Thyroid gland (tissue), 4 donors: Measurements from ENCODE around the gene CELA1. TPM values are rescaled to one million over a fixed set of nuclear protein-coding genes. Genes with fewer than 3 reads are reported as not detected.
A peak's percentile ranks its signal among the peaks of the same experiment; 100 is the strongest.

ENCODE experiments used
- DNase-seq, 2 donors: peaks; one replicate each; pipeline ENCODE4 v3.0.0-alpha.2; 2019
- H3K27ac ChIP-seq, 3 donors: fragments of 200-600 bp; sonication (generic); 1 replicate in 2 of 3; 2 replicates in 1 of 3; pipeline ENCODE4 v1.5.1; 2016 to 2019; ENCODE audit warnings: mild to moderate bottlenecking in 1 of 3, moderate library complexity in 1 of 3
- H3K27me3 ChIP-seq: fragments of 200-600 bp; sonication (generic); one replicate; pipeline ENCODE4 v1.5.1; 2019
- H3K36me3 ChIP-seq, 2 donors: fragments of 200-600 bp; sonication (generic); one replicate each; pipeline ENCODE4 v1.5.1; 2016 to 2019
- H3K4me1 ChIP-seq, 2 donors: fragments of 200-600 bp; sonication (generic); one replicate each; pipeline ENCODE4 v1.5.1; 2017 to 2019
- H3K4me3 ChIP-seq, 3 donors: fragments of 200-600 bp; sonication (generic); replicated peaks in 1 of 3; 1 replicate in 2 of 3; 2 replicates in 1 of 3; pipeline ENCODE4 v1.5.1; 2016; ENCODE audit warnings: mild to moderate bottlenecking in 1 of 3
- H3K9me3 ChIP-seq: fragments of 200-600 bp; sonication (generic); one replicate; pipeline ENCODE4 v1.5.1; 2017
- POLR2A ChIP-seq, 2 donors: fragments of 450-650 bp; IDR thresholded peaks; one replicate each; pipeline ENCODE4 v1.6.1; 2017; ENCODE audit warnings: antibody characterized with exemption in 2 of 2, mild to moderate bottlenecking in 2 of 2, moderate library complexity in 1 of 2
- WGBS, 2 donors: methylation state at CpG; one replicate each; pipeline ENCODE4 v1.1.5; 2017; 5-methylcytosine and 5-hydroxymethylcytosine counted together
- intact Hi-C: fragments of 100-400 bp; cut with DNase I; formaldehyde crosslinking; loops from one replicate; pipeline ENCODE4 v1.15.1; 2023
- total RNA-seq, 4 donors: library from RNA; depleted of rRNA; stranded (reverse); fragments of >200 nt; gene quantifications; one replicate each; pipeline ENCODE4 v1.2.3, GENCODE V29; 2016
- TF ChIP-seq, protein P1 (sequence below), 6 experiments: fragments of 200-600 bp in 3 of 6; fragments of 450-650 bp in 3 of 6; sonication (generic) in 3 of 6; IDR thresholded peaks; one replicate each; pipeline ENCODE4 v1.5.1; 2016 to 2019; ENCODE audit warnings: antibody characterized with exemption in 6 of 6, mild to moderate bottlenecking in 2 of 6, inconsistent platforms in 1 of 6, moderate library complexity in 1 of 6

The CELA1 gene
- total RNA-seq, 4 donors from 2014 or later = not detected

- WGBS, 2 donors = 0 to 1% methylated on average over 12 to 31 of the region's 73 CpGs
- Histone ChIP-seq H3K4me3 (peak within 1 kb of the TSS; percentile 5 to 60 (median 20)), H3K4me1 (peaks cover 0 to 11% of the 10 kb centered on the region in 2 donors), H3K27ac (peak within 1 kb of the TSS in 2 of 3 donors; percentile 14 to 17), H3K36me3 (no peaks in the 10 kb centered on the region), H3K27me3 (no peaks in the 10 kb centered on the region), H3K9me3 (no peaks in the 10 kb centered on the region)
- peak in 1 of 2 donors; percentile 19 for TF ChIP-seq POLR2A (IDR thresholded peaks at IDR 0.05)
- TF ChIP-seq, protein P1, sequence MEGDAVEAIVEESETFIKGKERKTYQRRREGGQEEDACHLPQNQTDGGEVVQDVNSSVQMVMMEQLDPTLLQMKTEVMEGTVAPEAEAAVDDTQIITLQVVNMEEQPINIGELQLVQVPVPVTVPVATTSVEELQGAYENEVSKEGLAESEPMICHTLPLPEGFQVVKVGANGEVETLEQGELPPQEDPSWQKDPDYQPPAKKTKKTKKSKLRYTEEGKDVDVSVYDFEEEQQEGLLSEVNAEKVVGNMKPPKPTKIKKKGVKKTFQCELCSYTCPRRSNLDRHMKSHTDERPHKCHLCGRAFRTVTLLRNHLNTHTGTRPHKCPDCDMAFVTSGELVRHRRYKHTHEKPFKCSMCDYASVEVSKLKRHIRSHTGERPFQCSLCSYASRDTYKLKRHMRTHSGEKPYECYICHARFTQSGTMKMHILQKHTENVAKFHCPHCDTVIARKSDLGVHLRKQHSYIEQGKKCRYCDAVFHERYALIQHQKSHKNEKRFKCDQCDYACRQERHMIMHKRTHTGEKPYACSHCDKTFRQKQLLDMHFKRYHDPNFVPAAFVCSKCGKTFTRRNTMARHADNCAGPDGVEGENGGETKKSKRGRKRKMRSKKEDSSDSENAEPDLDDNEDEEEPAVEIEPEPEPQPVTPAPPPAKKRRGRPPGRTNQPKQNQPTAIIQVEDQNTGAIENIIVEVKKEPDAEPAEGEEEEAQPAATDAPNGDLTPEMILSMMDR (IDR thresholded peaks at IDR 0.05) = no peak
- intact Hi-C loops = no loop called here
- peak; percentile 63 to 69 for DNase-seq
Observed at GRCh38 chr12:51391283-51392123, 45.0 kb upstream of the CELA1 start, which contains the start of gene GALNT6. GALNT6 (minus strand) TSS chr12:51391406; CDS start chr12:51379781, 11,625 bp downstream.

DNA sequence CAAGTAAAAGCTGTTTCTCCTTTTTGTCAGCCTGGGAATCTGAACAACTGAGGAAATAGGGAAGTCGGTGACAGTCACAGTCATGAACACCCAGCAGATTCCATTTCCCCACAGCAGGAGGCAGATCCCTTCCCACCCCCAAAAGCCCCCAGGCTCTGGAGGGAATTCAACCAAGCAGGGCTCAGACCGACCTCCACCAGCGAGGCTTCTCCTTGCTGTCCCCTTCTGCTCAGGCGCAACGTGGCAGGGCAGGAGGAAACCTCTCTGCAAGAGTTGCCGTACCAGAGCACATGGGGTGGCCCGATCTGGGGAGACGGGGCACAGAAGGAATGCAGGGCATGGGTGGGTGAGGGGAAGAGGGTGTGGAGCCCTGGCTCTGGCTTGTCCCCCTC is 44.4 kb upstream of the CELA1 start:
- Histone ChIP-seq H3K27me3 (no peaks in the 10 kb centered on the region), H3K27ac (peak overlapping the region in 2 of 3 donors; percentile 14 to 17), H3K36me3 (no peaks in the 10 kb centered on the region), H3K9me3 (no peaks in the 10 kb centered on the region), H3K4me1 (peaks cover 0 to 11% of the 10 kb centered on the region in 2 donors), H3K4me3 (peak overlapping the region in 2 of 3 donors; percentile 20 to 60)
- TF ChIP-seq POLR2A (IDR thresholded peaks at IDR 0.05) = no peak
- TF ChIP-seq, protein P1 (IDR thresholded peaks at IDR 0.05) = no peak
- 18 to 35% methylated on average over 8 of the region's 8 CpGs for WGBS, 2 donors
- DNase-seq = no peak
- intact Hi-C loops = no loop called here

DNA sequence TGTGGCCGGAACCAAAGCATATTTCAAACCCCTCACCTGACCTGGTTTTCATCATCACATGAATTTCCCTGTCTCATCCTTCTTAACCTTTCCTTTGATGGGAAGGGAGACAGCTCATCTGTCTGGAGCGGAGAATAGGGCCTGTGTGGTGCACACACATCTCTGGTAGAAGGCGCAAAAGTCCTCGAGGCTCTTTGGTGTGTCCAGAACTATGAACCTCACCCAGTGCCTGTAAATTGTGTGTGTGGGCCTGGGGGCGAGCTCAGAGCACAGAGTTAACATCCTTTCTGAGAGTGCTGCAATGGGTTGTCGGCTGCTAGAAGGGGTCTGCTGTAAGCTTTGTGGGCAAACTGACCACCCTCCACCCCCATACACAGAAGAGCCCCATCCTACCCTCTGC is 44.0 kb upstream of the CELA1 start:
- 89 to 93% methylated on average over 6 of the region's 6 CpGs for WGBS, 2 donors

GRCh38 chr12:51389302-51389999 is 43.0 kb upstream of the CELA1 start:
- TF ChIP-seq, protein P1 (IDR thresholded peaks at IDR 0.05) = no peak
- TF ChIP-seq POLR2A (IDR thresholded peaks at IDR 0.05) = no peak
- no peak for DNase-seq
- intact Hi-C loops = no loop called here
- no peak overlapping the region for H3K4me3 ChIP-seq
- no peaks in the 10 kb centered on the region for H3K27me3 ChIP-seq
- no peaks in the 10 kb centered on the region for H3K9me3 ChIP-seq
- H3K4me1 ChIP-seq = peaks cover 0 to 11% of the 10 kb centered on the region in 2 donors
- 77 to 94% methylated on average over 2 of the region's 2 CpGs for WGBS, 2 donors
- no peaks in the 10 kb centered on the region for H3K36me3 ChIP-seq
- no peak overlapping the region for H3K27ac ChIP-seq

More for the DNA sequence above, 44.0 kb upstream of the CELA1 start:
- H3K27me3 ChIP-seq = no peaks in the 10 kb centered on the region
- H3K4me3 ChIP-seq = no peak overlapping the region
- H3K27ac ChIP-seq = no peak overlapping the region
- intact Hi-C loops = no loop called here
- no peaks in the 10 kb centered on the region for H3K36me3 ChIP-seq
- DNase-seq = no peak
- H3K9me3 ChIP-seq = no peaks in the 10 kb centered on the region
- no peak for TF ChIP-seq POLR2A (IDR thresholded peaks at IDR 0.05)
- TF ChIP-seq, protein P1 (IDR thresholded peaks at IDR 0.05) = no peak
- H3K4me1 ChIP-seq = peaks cover 0 to 11% of the 10 kb centered on the region in 2 donors
